K562 (cell line): Measurements from ENCODE around the gene ACSF3. TPM values are rescaled to one million over a fixed set of nuclear protein-coding genes. Genes with fewer than 3 reads are reported as not detected.

Source experiments
- BCOR ChIP-seq: fragments of 450-650 bp; IDR thresholded peaks from 2 replicates; pipeline ENCODE4 v1.6.1; 2016
- BHLHE40 ChIP-seq: IDR thresholded peaks from 2 replicates; pipeline ENCODE4 v1.6.1; 2011; ENCODE audit warnings: low read length, improper control_type of control experiment
- CHCHD3 ChIP-seq: fragments of 250-450 bp; sonication (Bioruptor Pico); IDR thresholded peaks from 2 replicates; pipeline ENCODE4 v2.1.2; 2022; ENCODE audit warnings: mild to moderate bottlenecking
- CTBP1 ChIP-seq: fragments of 450-650 bp; IDR thresholded peaks from 2 replicates; pipeline ENCODE4 v1.6.1; 2016; ENCODE audit warnings: borderline replicate concordance
- GATAD2A ChIP-seq: fragments of 450-650 bp; IDR thresholded peaks from 2 replicates; pipeline ENCODE4 v1.6.1; 2017
- HMGN3 ChIP-seq: IDR thresholded peaks from 2 replicates; pipeline ENCODE4 v1.6.1; 2011; ENCODE audit warnings: borderline replicate concordance, low read depth, mild to moderate bottlenecking, mixed read lengths, low read length; ENCODE audit not compliant: insufficient read length; ENCODE audit errors: extremely low read depth
- KLF13 ChIP-seq: fragments of 450-650 bp; IDR thresholded peaks from 2 replicates; pipeline ENCODE4 v1.6.1; 2016; ENCODE audit warnings: missing genetic modification characterization, low read depth, mild to moderate bottlenecking, missing compliant biosample characterization, moderate library complexity, borderline replicate concordance
- PREB ChIP-seq: sonication (generic); formaldehyde crosslinking; IDR thresholded peaks from 2 replicates; pipeline ENCODE4 v1.8.1; 2023; ENCODE audit warnings: mild to moderate bottlenecking, missing genetic modification reagents
- PTRF ChIP-seq: fragments of 450-650 bp; IDR thresholded peaks from 2 replicates; pipeline ENCODE4 v1.6.1; 2016; ENCODE audit warnings: mild to moderate bottlenecking, missing genetic modification characterization, missing compliant biosample characterization
- THAP12 ChIP-seq: fragments of 250-450 bp; sonication (Bioruptor Pico); IDR thresholded peaks from 2 replicates; pipeline ENCODE4 v1.9.0; 2021; ENCODE audit warnings: mild to moderate bottlenecking, inconsistent platforms
- VEZF1 ChIP-seq: fragments of 200-800 bp; sonication (Bioruptor generic); IDR thresholded peaks from 2 replicates; pipeline ENCODE4 v1.6.1; 2017; ENCODE audit warnings: missing genetic modification characterization, missing compliant biosample characterization
- polyA plus RNA-seq, 8 experiments: library from polyadenylated mRNA; depleted of rRNA in 4 of 8; stranded (reverse) in 5 of 8; unstranded in 3 of 8; fragments of >200 nt; fragmentation: Nextera tagmentation in 2 of 8; fragmentation: Illumina TruSeq in 1 of 8; extraction: Ambion mirVana in 2 of 8; extraction: Trizol in 1 of 8; gene quantifications; 2 replicates each; pipeline versions ENCODE4 v1.2.1 to v1.2.3, GENCODE V29; 2011 to 2014; ENCODE audit warnings: inconsistent platforms in 1 of 8, missing spikeins in 1 of 8
- total RNA-seq, 7 experiments: library from RNA; depleted of rRNA in 6 of 7; stranded (reverse); fragments of >200 nt in 6 of 7; fragmentation: Illumina TruSeq in 2 of 7; extraction: Trizol in 2 of 7; gene quantifications; 2 replicates each; pipeline versions ENCODE4 v1.2.1 to v1.2.3, GENCODE V29; 2011 to 2021; ENCODE audit warnings: low replicate concordance in 1 of 7

ACSF3 gene
- total and polyA plus RNA-seq, 9 of the 15 experiments (the other 6 are each of a cell fraction or from before 2014, with no cell fraction given), result 0.77 to 32.8 (median 14.7) TPM

- no peak for TF ChIP-seq PTRF (tag)
- TF ChIP-seq BHLHE40, result peak; percentile 42
- TF ChIP-seq VEZF1 (CRISPR knock-in tag), result peak; percentile 89
- TF ChIP-seq CTBP1, result peak; percentile 87; the same call in 1 of the 2 replicates
- peak; percentile 55; the same call in 1 of the 2 replicates for TF ChIP-seq BCOR
- TF ChIP-seq GATAD2A, result peak; percentile 63; the same call in 1 of the 2 replicates
- TF ChIP-seq THAP12 (CRISPR knock-in tag), result 0 out of 2 replicates have a peak, but pooled peaks have one; percentile 5
- 0 out of 2 replicates have a peak, but pooled peaks have one; percentile 27 for TF ChIP-seq KLF13 (tag)
- peak; percentile 76 for TF ChIP-seq HMGN3
- no peak for TF ChIP-seq CHCHD3 (CRISPR knock-in tag)
- TF ChIP-seq PREB (CRISPR knock-in tag), result no peak
Measured at GRCh38 chr16:89167425-89167941, 73.8 kb downstream of the ACSF3 start (continued).
